Activated naive CD4-positive, alpha-beta T cell treated with Interleukin-2 at 50 U/mL for 16 hours (primary cell): ENCODE data around the gene GJB6.

ENCODE experiments used
- DNase-seq: peaks from one replicate; pipeline ENCODE4 v3.0.0-alpha.2; 2020

GJB6 gene

DNA sequence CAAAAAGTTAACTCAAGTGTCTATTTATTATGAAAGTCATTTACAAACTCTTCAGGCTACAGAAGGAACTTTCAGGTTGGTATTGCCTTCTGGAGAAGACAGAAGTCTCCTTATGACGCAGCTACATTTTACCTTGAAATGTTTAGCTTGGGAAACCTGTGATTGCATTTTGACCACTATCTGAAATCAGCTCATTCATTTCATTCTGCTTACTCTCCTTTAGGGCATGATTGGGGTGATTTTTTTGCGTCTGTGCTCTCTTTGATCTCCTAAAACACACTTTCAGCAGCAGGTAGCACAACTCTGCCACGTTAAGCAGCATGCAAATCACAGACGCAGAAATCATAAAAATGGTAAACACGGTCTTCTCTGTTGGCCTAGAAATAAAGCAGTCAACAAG, 9.6 kb downstream of the GJB6 start:
- no peak for DNase-seq

GRCh38 chr13:20221772-20222171, 10.3 kb downstream of the GJB6 start:
- no peak for DNase-seq

DNA sequence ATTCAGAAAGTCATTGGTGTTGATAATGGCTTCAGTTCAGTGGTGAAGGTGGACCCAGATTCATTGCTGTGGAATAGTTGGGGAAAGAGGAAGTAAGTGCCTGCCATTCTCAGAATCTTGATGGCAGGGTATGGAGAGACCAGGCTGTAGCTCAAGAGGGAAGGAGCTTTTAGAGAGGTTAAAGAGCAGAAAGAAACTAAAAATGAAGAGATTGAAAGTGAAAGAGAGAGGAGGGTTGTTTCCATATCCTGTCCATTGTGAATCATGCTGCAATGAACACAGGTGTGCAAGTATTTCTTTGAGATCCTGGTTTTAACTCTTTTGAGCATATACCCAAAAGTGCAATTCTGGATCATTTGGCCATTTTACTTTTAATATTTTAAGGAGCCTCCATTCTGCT, 12.5 kb downstream of the GJB6 start:
- DNase-seq, result no peak

DNA sequence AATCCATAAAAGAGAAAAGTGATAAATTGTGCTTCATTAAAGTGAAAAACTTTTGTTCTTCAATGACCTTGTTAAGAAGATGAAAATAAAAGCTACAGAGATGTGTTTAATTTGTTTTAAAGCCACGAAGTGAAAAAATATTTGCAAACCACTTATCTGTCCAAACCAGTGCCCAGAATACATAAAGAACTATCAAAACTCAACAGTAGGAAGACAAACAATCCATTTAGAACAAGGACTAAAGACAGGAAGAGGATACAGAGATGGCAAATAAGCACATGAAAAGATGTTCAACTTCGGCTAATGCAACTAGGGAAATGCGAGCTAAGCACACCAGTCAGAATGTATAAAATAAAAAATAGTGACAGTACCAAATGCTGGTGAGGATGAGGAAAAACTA, 15.0 kb downstream of the GJB6 start:
- no peak for DNase-seq

GRCh38 chr13:20209948-20210347, 22.2 kb downstream of the GJB6 start:
- DNase-seq, result no peak

GRCh38 chr13:20206698-20207235, 25.4 kb downstream of the GJB6 start:
- no peak for DNase-seq

- no peak for DNase-seq
Observed at GRCh38 chr13:20206065-20206697, 25.9 kb downstream of the GJB6 start.

- no peak for DNase-seq
Observed at GRCh38 chr13:20198781-20199180, 33.3 kb downstream of the GJB6 start.

DNA sequence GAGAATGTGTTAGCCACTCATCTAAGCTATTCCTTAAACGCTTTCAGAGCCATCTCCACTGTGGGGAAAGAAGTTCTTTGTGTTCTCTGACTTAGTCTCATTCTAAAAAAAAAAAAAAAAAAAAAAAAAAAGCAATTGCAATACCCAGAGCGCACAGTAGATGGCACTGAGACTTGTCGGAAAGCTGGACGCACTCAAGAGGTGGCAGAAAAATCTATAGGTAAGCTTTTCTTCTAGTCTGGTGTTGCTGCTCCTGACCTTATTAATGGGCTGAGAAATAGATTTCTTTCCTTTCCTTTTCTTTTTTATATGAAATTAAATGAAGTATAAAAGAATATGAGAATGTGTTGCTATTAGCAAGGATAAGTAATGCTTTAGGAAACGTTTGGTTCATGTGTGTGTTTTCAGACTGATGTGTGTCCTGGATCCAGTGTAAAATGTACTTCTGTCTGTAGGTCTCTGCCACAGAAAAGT, 34.7 kb downstream of the GJB6 start:
- no peak for DNase-seq

DNA sequence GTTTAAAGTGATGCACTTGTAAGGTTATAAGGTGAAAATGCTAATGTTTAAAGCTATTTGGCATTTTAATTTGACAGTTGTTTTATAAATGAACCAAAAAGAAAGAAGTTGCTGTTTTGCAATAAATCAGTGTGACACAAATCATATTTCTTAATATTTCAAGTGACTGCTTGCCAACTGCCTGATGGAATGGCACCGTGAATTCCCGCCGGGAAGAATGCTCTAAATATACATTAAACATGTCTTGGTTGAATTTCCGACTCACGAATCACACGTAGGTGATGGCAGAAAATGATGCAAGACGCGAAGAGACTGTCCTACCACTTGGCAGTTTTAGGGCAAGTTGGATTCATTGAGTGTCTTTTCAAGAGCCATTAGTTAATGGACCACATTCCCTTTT, 36.3 kb downstream of the GJB6 start:
- no peak for DNase-seq

- no peak for DNase-seq
Observed at GRCh38 chr13:20193907-20194631, 38.0 kb downstream of the GJB6 start.

GRCh38 chr13:20193162-20193906, 38.8 kb downstream of the GJB6 start:
- DNase-seq, result no peak

DNA sequence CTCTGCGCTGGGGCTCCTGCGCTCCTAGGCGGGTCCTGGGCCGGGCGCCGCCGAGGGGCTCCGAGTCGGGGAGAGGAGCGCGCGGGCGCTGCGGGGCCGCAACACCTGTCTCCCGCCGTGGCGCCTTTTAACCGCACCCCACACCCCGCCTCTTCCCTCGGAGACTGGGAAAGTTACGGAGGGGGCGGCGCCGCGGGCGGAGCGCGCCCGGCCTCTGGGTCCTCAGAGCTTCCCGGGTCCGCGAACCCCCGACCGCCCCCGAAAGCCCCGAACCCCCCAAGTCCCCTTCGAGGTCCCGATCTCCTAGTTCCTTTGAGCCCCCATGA, 39.3 kb downstream of the GJB6 start, which contains the start of gene GJB2:
GJB2 (minus strand) TSS at position 103 of the 326 bp plus-strand sequence. CDS start 3,357 bp downstream, outside the sequence.
- no peak for DNase-seq

DNA sequence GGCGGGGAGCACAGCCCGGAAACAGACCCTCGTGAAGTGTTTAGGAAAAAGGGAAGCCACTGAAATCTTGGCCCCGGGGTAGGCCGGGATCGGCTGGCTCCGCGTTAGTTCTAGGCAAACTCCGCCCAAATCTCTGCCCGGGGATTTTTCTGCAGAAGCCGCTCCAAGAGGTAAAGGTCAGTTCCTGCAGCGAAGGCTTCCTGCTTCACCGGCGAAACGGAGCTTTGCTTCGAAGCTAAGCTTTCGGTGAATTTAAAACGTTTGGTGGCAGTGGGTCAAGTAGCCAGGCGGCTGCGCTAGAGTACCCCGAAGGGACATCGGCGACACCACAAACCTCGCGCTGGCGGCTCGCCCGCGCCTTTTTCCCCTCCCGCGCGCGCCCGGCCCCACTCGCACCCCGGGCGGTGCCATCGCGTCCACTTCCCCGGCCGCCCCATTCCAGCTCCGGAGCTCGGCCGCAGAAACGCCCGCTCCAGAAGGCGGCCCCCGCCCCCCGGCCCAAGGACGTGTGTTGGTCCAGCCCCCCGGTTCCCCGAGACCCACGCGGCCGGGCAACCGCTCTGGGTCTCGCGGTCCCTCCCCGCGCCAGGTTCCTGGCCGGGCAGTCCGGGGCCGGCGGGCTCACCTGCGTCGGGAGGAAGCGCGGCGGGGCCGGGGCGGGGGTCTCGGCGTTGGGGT, 39.8 kb downstream of the GJB6 start:
- DNase-seq, result no peak

DNA sequence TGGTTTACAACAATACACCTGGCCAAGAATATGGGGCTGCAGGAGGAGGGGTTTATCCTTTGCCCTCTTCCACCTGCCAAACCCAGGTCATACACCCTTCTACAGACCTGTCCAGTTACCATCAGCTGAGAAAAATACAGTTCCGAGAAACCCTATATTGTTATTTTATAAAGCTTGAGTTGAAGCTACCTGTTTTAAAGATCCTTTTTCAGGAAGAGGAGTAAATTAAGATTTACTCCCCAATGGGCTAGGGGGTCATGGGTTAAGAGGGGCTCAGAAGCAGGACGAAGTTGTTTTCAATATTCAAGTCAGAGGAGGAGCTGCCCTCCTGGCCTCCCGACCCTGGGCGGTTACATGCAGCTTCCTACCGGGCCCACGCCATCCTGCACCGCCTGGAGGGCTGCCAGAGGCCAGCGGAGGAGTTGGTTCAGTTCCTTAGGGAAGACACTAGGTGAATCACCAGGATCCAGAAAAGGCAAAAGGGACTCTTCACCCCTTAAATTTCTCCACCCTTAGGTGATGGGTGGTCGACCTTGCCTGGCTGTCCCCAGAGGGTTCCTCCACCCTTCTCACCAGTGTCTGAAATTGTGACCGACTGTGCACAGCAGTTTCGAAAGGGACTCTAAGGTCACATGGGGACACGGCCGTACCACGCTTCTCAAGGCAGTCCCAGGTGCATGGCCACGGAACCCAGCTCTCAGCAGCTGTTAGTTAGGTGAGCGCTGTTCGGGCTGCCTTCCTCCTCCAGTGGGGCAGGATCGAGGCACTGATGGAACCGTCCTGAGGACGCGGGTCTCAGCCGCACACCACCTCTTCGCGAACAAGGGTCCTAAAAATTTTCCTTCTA, 40.6 kb downstream of the GJB6 start:
- no peak for DNase-seq

GRCh38 chr13:20190481-20191310, 41.4 kb downstream of the GJB6 start:
- no peak for DNase-seq

DNA sequence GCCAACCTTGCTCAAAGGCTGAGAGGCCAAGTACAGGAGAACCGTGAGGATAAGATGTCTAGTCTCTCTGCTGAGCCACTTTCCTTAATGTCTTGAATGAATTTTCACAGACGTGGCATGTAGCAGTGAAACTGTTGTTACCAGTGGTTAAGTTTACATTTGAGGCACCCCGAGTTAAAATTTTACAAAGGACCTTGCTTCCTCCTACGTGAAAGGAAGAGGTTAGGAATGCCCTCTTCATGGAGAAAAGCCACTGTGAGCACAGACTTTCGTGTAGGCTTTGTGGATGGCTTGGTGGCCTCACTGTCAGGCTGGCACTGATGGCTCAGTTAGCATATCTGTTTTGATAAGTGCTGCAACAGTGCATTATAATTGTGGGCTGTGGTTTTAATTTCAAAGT, 42.0 kb downstream of the GJB6 start:
- no peak for DNase-seq

- no peak for DNase-seq
Observed at GRCh38 chr13:20188667-20189553, 43.2 kb downstream of the GJB6 start.

DNA sequence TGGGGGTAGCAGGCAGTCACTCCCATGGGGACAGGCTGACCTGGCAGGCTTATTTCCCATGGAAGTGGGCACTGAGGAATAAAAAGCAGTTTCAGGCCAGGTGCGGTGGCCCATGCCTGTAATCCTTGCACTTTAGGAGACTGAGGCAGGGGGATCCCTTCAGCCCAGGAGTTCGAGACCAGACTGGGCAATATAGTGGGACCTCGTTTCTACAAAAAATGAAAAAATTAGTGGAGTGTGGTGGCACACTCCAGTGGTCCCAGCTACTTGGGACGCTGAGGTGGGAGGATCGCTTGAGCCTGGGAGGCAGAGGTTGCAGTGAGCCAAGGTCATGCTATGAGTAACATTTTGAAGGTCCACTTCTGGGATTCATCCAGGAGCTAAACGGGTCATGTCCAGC, 45.3 kb downstream of the GJB6 start:
- no peak for DNase-seq
